Activated CD4-positive, alpha-beta T cell treated with anti-CD3 and anti-CD28 coated beads, Interleukin-2, Interleukin-4, amounts not matched to agents 100 ng/mL and 50 ng/mL, durations not matched to agents 16 hours and 8 hours (primary cell): ENCODE data around the gene PKHD1.
"Not testable (repeated sequence)": the region's sequence is repeated elsewhere in the genome, so short reads cannot be mapped to it uniquely, and the experiment has no call there.

Source experiments
- DNase-seq: peaks from one replicate; pipeline ENCODE4 v3.0.0-alpha.2; 2020; ENCODE audit warnings: low spot score

Gene PKHD1

GRCh38 chr6:51929934-51930574 is 157.4 kb downstream of the PKHD1 start:
- DNase-seq, result no peak

- no peak for DNase-seq
Observed at GRCh38 chr6:51928320-51928719, 159.1 kb downstream of the PKHD1 start.

GRCh38 chr6:51927450-51927849 is 160.0 kb downstream of the PKHD1 start:
- DNase-seq, result no peak

- no peak for DNase-seq
Observed at GRCh38 chr6:51926125-51926524, 161.3 kb downstream of the PKHD1 start.

- DNase-seq, result not testable (repeated sequence)
Observed at GRCh38 chr6:51922479-51922878, 164.9 kb downstream of the PKHD1 start.

GRCh38 chr6:51918347-51918746 is 169.1 kb downstream of the PKHD1 start:
- DNase-seq, result not testable (repeated sequence)

GRCh38 chr6:51915098-51915497 is 172.3 kb downstream of the PKHD1 start:
- DNase-seq, result no peak

GRCh38 chr6:51913265-51913664 is 174.1 kb downstream of the PKHD1 start:
- DNase-seq, result no peak

- no peak for DNase-seq
Observed at GRCh38 chr6:51910851-51911250, 176.6 kb downstream of the PKHD1 start.

- DNase-seq, result no peak
Observed at GRCh38 chr6:51908243-51908642, 179.2 kb downstream of the PKHD1 start.

- DNase-seq, result no peak
Observed at GRCh38 chr6:51901766-51902764, 185.3 kb downstream of the PKHD1 start.

- no peak for DNase-seq
Observed at GRCh38 chr6:51893366-51893765, 194.0 kb downstream of the PKHD1 start.

- no peak for DNase-seq
Observed at GRCh38 chr6:51892750-51893149, 194.7 kb downstream of the PKHD1 start.

GRCh38 chr6:51892339-51892738 is 195.1 kb downstream of the PKHD1 start:
- no peak for DNase-seq

- no peak for DNase-seq
Observed at GRCh38 chr6:51891784-51892183, 195.6 kb downstream of the PKHD1 start.

GRCh38 chr6:51887859-51888258 is 199.6 kb downstream of the PKHD1 start:
- no peak for DNase-seq

- DNase-seq, result no peak
Observed at GRCh38 chr6:51885957-51886356, 201.5 kb downstream of the PKHD1 start.

GRCh38 chr6:51868591-51869355 is 218.6 kb downstream of the PKHD1 start:
- DNase-seq, result no peak

- DNase-seq, result no peak
Observed at GRCh38 chr6:51866867-51867266, 220.5 kb downstream of the PKHD1 start.

- no peak for DNase-seq
Observed at GRCh38 chr6:51865996-51866395, 221.4 kb downstream of the PKHD1 start.

- no peak for DNase-seq
Observed at GRCh38 chr6:51865176-51865575, 222.2 kb downstream of the PKHD1 start.

- DNase-seq, result no peak
Observed at GRCh38 chr6:51857134-51857533, 230.3 kb downstream of the PKHD1 start.
